DOHH2 (cell line): ENCODE data around the gene BAZ1A.

ENCODE experiments used
- EZH2phosphoT487 ChIP-seq: fragments of 200-600 bp; sonication (generic); IDR thresholded peaks from 2 replicates; pipeline ENCODE4 v1.6.1; 2017; ENCODE audit warnings: borderline replicate concordance, mild to moderate bottlenecking, antibody characterized with exemption, low read length, moderate library complexity, mixed read lengths
- TF ChIP-seq, protein P1 (sequence below): fragments of 200-600 bp; sonication (generic); IDR thresholded peaks from one replicate; pipeline ENCODE4 v1.5.1; 2014; ENCODE audit warnings: antibody characterized with exemption, mild to moderate bottlenecking, low read depth, low read length; ENCODE audit not compliant: poor library complexity, severe bottlenecking

- TF ChIP-seq, protein P1, sequence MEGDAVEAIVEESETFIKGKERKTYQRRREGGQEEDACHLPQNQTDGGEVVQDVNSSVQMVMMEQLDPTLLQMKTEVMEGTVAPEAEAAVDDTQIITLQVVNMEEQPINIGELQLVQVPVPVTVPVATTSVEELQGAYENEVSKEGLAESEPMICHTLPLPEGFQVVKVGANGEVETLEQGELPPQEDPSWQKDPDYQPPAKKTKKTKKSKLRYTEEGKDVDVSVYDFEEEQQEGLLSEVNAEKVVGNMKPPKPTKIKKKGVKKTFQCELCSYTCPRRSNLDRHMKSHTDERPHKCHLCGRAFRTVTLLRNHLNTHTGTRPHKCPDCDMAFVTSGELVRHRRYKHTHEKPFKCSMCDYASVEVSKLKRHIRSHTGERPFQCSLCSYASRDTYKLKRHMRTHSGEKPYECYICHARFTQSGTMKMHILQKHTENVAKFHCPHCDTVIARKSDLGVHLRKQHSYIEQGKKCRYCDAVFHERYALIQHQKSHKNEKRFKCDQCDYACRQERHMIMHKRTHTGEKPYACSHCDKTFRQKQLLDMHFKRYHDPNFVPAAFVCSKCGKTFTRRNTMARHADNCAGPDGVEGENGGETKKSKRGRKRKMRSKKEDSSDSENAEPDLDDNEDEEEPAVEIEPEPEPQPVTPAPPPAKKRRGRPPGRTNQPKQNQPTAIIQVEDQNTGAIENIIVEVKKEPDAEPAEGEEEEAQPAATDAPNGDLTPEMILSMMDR, result no peak
- TF ChIP-seq EZH2phosphoT487, result no peak
Measured at GRCh38 chr14:34710744-34711143, 164.4 kb downstream of the BAZ1A start.
